OCI-LY3 (cell line): Measurements from ENCODE around the gene TOR4A.

ENCODE experiments used
- H2AFZ ChIP-seq: fragments of 200-600, 300-600 bp; shearing (Covaris generic); 2 replicates; pipeline ENCODE4 v1.6.0; 2014; ENCODE audit warnings: antibody characterized with exemption, low read depth, low read length
- H3K27ac ChIP-seq: fragments of 200-600, 300-600 bp; sonication (generic); 2 replicates; pipeline ENCODE4 v1.5.1; 2014; ENCODE audit warnings: mild to moderate bottlenecking, low read length, moderate library complexity, mixed read lengths
- H3K27me3 ChIP-seq: fragments of 200-600, 300-600 bp; sonication (generic); 2 replicates; pipeline ENCODE4 v1.6.1; 2014; ENCODE audit warnings: low read depth, low read length, mixed read lengths
- H3K36me3 ChIP-seq: fragments of 200-600, 300-600 bp; sonication (generic); replicated peaks from 2 replicates; pipeline ENCODE3; 2014; ENCODE audit warnings: low read depth, low read length, mixed read lengths
- H3K4me1 ChIP-seq: fragments of 300-600, 200-600 bp; sonication (generic); 2 replicates; pipeline ENCODE4 v1.6.1; 2014; ENCODE audit warnings: low read length, mixed read lengths
- H3K4me2 ChIP-seq: fragments of 200-600, 300-600 bp; sonication (generic); 2 replicates; pipeline ENCODE4 v1.6.1; 2014; ENCODE audit warnings: low read length, mixed read lengths
- H3K4me3 ChIP-seq: fragments of 300-600, 200-600 bp; sonication (generic); 2 replicates; pipeline ENCODE4 v1.5.1; 2014; ENCODE audit warnings: antibody characterized with exemption, mild to moderate bottlenecking, low read length, moderate library complexity
- H3K79me2 ChIP-seq: fragments of 300-600, 200-600 bp; shearing (Covaris generic); 2 replicates; pipeline ENCODE4 v1.6.1; 2014; ENCODE audit warnings: mild to moderate bottlenecking, low read length, mixed read lengths
- H3K9ac ChIP-seq: fragments of 300-600, 200-600 bp; shearing (Covaris generic); 2 replicates; pipeline ENCODE4 v1.6.0; 2014; ENCODE audit warnings: mild to moderate bottlenecking, low read length, moderate library complexity
- H3K9me3 ChIP-seq: fragments of 200-600, 300-600 bp; shearing (Covaris generic); 2 replicates; pipeline ENCODE4 v1.6.1; 2014; ENCODE audit warnings: low read length, mixed read lengths; ENCODE audit not compliant: insufficient read depth
- H4K20me1 ChIP-seq: fragments of 200-600, 300-600 bp; sonication (generic); 2 replicates; pipeline ENCODE4 v1.6.1; 2016; ENCODE audit warnings: low read length, mixed read lengths; ENCODE audit not compliant: insufficient read depth
- CTCF ChIP-seq: fragments of 200-600, 300-600 bp; sonication (generic); IDR thresholded peaks from 2 replicates; pipeline ENCODE4 v1.5.1; 2014; ENCODE audit warnings: antibody characterized with exemption, low read length, low read depth
- EZH2phosphoT487 ChIP-seq: fragments of 200-600 bp; shearing (Covaris generic); IDR thresholded peaks from 2 replicates; pipeline ENCODE4 v1.6.1; 2018; ENCODE audit warnings: antibody characterized with exemption, mixed run types, low read depth

The TOR4A gene

DNA sequence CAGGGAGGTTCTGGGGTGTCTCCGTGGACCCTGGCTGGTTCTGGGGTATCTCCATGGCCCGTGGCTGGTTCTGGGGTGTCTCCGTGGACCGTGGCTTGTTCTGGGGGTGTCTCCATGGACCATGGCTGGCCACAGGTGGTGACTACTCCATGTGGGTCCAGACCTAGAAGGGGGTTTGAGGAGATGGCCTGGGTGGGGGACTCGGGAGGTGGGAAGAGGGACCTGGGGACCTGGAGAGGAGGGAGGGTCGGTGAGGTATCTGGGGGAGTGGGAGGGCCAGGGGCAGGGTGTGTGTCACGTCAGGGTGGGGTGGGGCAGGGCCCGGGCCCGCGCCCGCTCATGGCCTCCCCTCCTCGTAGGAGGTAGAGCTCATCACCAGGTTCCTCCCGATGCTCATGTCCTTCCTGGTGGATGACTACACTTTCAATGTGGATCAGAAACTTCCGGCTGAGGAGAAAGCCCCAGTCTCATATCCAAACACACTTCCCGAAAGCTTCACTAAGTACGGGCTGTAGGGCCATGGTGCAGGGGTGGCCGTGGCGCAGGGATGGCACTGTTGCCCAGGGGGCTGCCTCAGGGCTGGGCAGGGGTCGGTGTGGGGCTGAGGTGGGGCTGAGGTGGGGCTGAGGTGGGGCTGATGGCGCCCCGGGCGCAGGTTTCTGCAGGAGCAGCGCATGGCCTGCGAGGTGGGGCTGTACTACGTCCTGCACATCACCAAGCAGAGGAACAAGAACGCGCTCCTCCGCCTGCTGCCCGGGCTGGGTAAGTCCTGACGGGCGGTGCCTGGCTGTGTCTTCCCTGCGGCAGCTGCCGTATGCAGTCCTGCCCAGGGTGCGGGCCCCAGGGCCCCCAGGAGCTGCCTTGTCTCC, 10.7 kb upstream of the TOR4A start:
- Histone ChIP-seq H4K20me1 (no peaks in the 10 kb centered on the region), H3K4me2 (no peak overlapping the region), H3K4me1 (no peaks in the 10 kb centered on the region)

DNA sequence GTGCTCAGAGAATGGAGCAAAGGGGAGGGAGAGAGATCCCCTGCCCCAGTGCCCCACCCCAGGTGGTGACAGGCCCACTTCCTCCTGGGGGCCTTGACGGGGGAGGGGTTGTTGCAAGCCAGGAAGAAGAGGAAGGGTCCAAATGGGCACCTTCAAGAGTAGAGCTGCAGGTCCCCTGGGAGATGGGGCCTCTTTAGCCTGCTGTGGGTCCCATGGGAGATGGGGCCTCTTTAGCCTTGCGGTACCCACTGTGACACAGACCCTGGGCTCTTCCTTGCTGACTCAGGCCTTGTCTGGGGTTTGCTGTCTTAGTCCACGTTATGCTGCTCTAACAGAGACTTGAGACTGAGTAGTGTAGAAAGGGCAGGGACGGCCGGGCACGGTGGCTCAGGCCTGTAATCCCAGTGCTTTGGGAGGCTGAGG, 9.6 kb upstream of the TOR4A start:
- Histone ChIP-seq H3K4me3 (no peak overlapping the region), H3K4me2 (no peak overlapping the region), H4K20me1 (no peaks in the 10 kb centered on the region), H3K27me3 (no peaks in the 10 kb centered on the region), H3K9ac (no peak overlapping the region), H2AFZ (no peak overlapping the region), H3K4me1 (no peaks in the 10 kb centered on the region), H3K79me2 (no peaks in the 10 kb centered on the region), H3K9me3 (no peaks in the 10 kb centered on the region), H3K36me3 (peaks cover 31% of the 10 kb centered on the region), H3K27ac (no peak overlapping the region)
- TF ChIP-seq CTCF (no peak), EZH2phosphoT487 (no peak)

More for the DNA sequence above, 10.7 kb upstream of the TOR4A start:
- no peaks in the 10 kb centered on the region for H3K27me3 ChIP-seq
- H3K36me3 ChIP-seq, result peaks cover 28% of the 10 kb centered on the region
- no peaks in the 10 kb centered on the region for H3K9me3 ChIP-seq
- H3K79me2 ChIP-seq, result no peaks in the 10 kb centered on the region
- H3K9ac ChIP-seq, result no peak overlapping the region
- H3K27ac ChIP-seq, result no peak overlapping the region
- no peak overlapping the region for H3K4me3 ChIP-seq
- no peak overlapping the region for H2AFZ ChIP-seq
- TF ChIP-seq CTCF, result no peak
- no peak for TF ChIP-seq EZH2phosphoT487

DNA sequence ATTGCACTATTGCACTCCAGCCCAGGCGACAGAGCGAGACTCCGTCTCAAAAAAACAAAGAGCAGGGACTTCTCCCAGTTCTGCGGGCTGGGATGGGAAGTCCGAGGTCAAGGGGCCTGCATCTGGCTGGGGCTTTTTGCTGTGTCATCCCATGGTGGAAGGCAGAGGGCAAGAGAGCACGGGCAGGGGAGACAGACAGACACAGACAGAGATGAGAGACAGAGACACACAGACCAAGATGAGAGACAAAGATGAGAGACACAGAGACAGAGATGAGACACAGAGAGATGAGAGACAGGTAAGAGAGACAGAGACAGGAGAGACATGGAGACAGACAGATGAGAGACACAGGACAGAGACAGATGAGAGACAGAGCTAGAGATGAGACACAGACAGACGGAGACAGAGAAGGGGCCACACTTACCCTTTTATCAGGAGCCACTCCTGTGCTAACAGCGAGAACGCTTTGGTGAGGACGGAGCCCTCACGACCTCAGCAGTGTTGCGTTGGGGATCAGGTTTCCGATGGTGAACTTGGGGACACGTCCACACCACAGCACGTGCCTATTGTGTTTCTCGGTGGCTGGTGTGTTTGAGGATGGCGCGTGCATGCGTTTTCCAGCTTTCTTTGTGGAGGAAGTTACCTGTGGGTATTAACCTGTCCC, 8.9 kb upstream of the TOR4A start:
- Histone ChIP-seq H3K27me3 (no peaks in the 10 kb centered on the region), H3K4me3 (no peak overlapping the region), H3K4me1 (no peaks in the 10 kb centered on the region), H3K27ac (no peak overlapping the region), H3K4me2 (no peak overlapping the region), H3K79me2 (no peaks in the 10 kb centered on the region), H3K9ac (no peak overlapping the region), H3K9me3 (no peaks in the 10 kb centered on the region), H4K20me1 (no peaks in the 10 kb centered on the region), H3K36me3 (peaks cover 29% of the 10 kb centered on the region), H2AFZ (no peak overlapping the region)
- TF ChIP-seq CTCF (no peak), EZH2phosphoT487 (no peak)

DNA sequence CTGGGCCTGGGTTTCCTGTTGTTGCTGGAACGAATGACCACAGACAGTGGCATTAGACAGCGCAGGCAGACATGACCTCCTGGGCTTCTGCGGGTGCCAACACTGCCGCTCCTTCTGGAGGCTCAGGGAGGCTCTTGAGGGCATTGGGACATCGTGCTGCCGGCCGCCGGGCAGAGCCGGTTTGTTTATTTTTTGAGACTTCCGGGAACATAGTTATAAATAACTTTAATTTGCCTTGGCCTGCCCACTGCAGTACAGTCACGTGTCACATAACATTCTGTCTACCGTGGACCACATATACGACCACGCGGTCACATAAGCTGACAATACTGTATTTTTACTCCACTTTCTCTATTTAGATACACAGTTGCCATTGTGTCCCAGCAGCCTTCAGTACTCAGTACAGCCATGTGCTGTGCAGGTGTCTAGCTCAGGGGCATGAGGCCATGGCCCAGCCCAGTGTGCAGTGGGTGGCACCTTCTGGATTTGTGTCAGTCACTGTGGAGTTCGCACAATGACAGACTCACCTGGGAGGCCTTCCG, 8.2 kb upstream of the TOR4A start:
- Histone ChIP-seq H3K36me3 (peaks cover 26% of the 10 kb centered on the region), H4K20me1 (no peaks in the 10 kb centered on the region), H3K27ac (no peak overlapping the region), H3K9me3 (no peaks in the 10 kb centered on the region), H3K79me2 (no peaks in the 10 kb centered on the region), H3K4me2 (no peak overlapping the region), H3K4me3 (no peak overlapping the region), H2AFZ (no peak overlapping the region), H3K27me3 (no peaks in the 10 kb centered on the region), H3K9ac (no peak overlapping the region), H3K4me1 (no peaks in the 10 kb centered on the region)
- no peak for TF ChIP-seq CTCF
- TF ChIP-seq EZH2phosphoT487, result no peak
